ENCODE measurements around the gene PRND.

The PRND gene

GRCh38 chr20:4773736-4774135 is 52.0 kb downstream of the PRND start:
- H3K36me3 ChIP-seq (replicated peaks), result no peaks in the 10 kb centered on the region
- no peak overlapping the region for H3K4me3 ChIP-seq (ENCODE audit: low read depth, low read length)
- in situ Hi-C loops (cut with HindIII; ENCODE audit: low pct_ligation_motif_present, low sequenced_read_pairs), result no loop called here
- H3K27me3 ChIP-seq (replicated peaks), result no peaks in the 10 kb centered on the region
- no peak overlapping the region for H3K27ac ChIP-seq
- no peak for DNase-seq
- TF ChIP-seq CTCF (IDR thresholded peaks at IDR 0.05; ENCODE audit: low read depth, low read length, missing control alignments), result no peak

GRCh38 chr20:4774207-4774606 is 52.5 kb downstream of the PRND start:
- TF ChIP-seq CTCF (IDR thresholded peaks at IDR 0.05; ENCODE audit: low read depth, low read length, missing control alignments), result no peak
- in situ Hi-C loops (cut with HindIII; ENCODE audit: low pct_ligation_motif_present, low sequenced_read_pairs), result no loop called here
- no peak overlapping the region for H3K4me3 ChIP-seq (ENCODE audit: low read depth, low read length)
- DNase-seq, result no peak
- H3K36me3 ChIP-seq (replicated peaks), result no peaks in the 10 kb centered on the region
- H3K27me3 ChIP-seq (replicated peaks), result no peaks in the 10 kb centered on the region
- H3K27ac ChIP-seq, result no peak overlapping the region

- in situ Hi-C loops (cut with HindIII; ENCODE audit: low pct_ligation_motif_present, low sequenced_read_pairs), result no loop called here
- Histone ChIP-seq H3K27me3 (replicated peaks) (no peaks in the 10 kb centered on the region), H3K27ac (no peak overlapping the region), H3K4me3 (ENCODE audit: low read depth, low read length) (no peak overlapping the region), H3K36me3 (replicated peaks) (no peaks in the 10 kb centered on the region)
- no peak for TF ChIP-seq CTCF (IDR thresholded peaks at IDR 0.05; ENCODE audit: low read depth, low read length, missing control alignments)
- DNase-seq, result no peak
Measured at GRCh38 chr20:4775322-4776078, 53.8 kb downstream of the PRND start.

- in situ Hi-C loops (cut with HindIII; ENCODE audit: low pct_ligation_motif_present, low sequenced_read_pairs), result no loop called here
- TF ChIP-seq CTCF (IDR thresholded peaks at IDR 0.05; ENCODE audit: low read depth, low read length, missing control alignments), result no peak
- Histone ChIP-seq H3K36me3 (replicated peaks) (no peaks in the 10 kb centered on the region), H3K4me3 (ENCODE audit: low read depth, low read length) (no peak overlapping the region), H3K27me3 (replicated peaks) (no peaks in the 10 kb centered on the region), H3K27ac (no peak overlapping the region)
- DNase-seq, result no peak
Measured at GRCh38 chr20:4776079-4776630, 54.4 kb downstream of the PRND start.
